Measurements from ENCODE around the gene TACC2. TPM values are rescaled to one million over a fixed set of nuclear protein-coding genes. Genes with fewer than 3 reads are reported as not detected.

TACC2 gene
- total and polyA plus RNA-seq, 9 of the 15 experiments (the other 6 are each of a cell fraction or from before 2014, with no cell fraction given) = under 0.01 to 0.35 (median 0.03) TPM; not detected in 6

GRCh38 chr10:122086416-122087240 lies 97.7 kb downstream of the TACC2 start:
- no peaks in the 10 kb centered on the region for H3K4me1 ChIP-seq (replicated peaks in 1 of 2; ENCODE audit: control insufficient read depth in 2 of 2, insufficient read depth in 2 of 2, low read length in 2 of 2)
- ATAC-seq (no peak), FAIRE-seq (no peak), DNase-seq (ENCODE audit: extremely low read depth in 1 of 4, low spot score in 3 of 4) (no peak)
- H3K27me3 ChIP-seq (ENCODE audit: control insufficient read depth in 2 of 2, insufficient read depth in 2 of 2, low read length in 2 of 2) = peaks cover 0 to 52% of the 10 kb centered on the region in 2 experiments; a peak in 2 of 5 replicates
- in situ Hi-C loops (cut with MboI) = no loop called here
- H3K27ac ChIP-seq (ENCODE audit: extremely low read depth, low read depth, low read length) = no peak overlapping the region
- ChIA-PET POLR2A (interaction anchor here (0.7 to 1.1 kb wide), 2 partner anchors 8 to 176 kb away, joined by 3 read pairs; no protein-coding TSS in a partner anchor), CTCF (ENCODE audit: low intra/inter-chr PET ratio) (no interaction called here)
- no peak overlapping the region for H3K4me2 ChIP-seq (ENCODE audit: insufficient read depth, low read length)
- BruUV-seq (replicated peaks) = no TSS peak
- H3K9me1 ChIP-seq (ENCODE audit: control insufficient read depth, insufficient read depth, low read length) = no peaks in the 10 kb centered on the region
- no peak overlapping the region for H2AFZ ChIP-seq (ENCODE audit: low read depth, low read length)
- intact Hi-C loops (cut with micrococcal nuclease) = no loop called here
- no peak overlapping the region for H3K9ac ChIP-seq (ENCODE audit: insufficient read depth in 1 of 2, low read depth in 2 of 2, low read length in 2 of 2)
- no peak for TF ChIP-seq STAT5B (CRISPR knock-in tag; IDR thresholded peaks at IDR 0.05)
- TF ChIP-seq ZFX (CRISPR knock-in tag; IDR thresholded peaks at IDR 0.05) = no peak
- TF ChIP-seq RREB1 (CRISPR knock-in tag; IDR thresholded peaks at IDR 0.05) = no peak
- TF ChIP-seq PHF20 (IDR thresholded peaks at IDR 0.05; ENCODE audit: partially characterized antibody) = no peak
- TF ChIP-seq POLR2A (conservative IDR thresholded peaks at IDR 0.05) = no peak
- no peak for TF ChIP-seq POLR2H (tag; IDR thresholded peaks at IDR 0.05; ENCODE audit: low read depth)
- H3K9me3 ChIP-seq (replicated peaks; ENCODE audit: control insufficient read depth, insufficient read depth, low read depth, low read length) = no peaks in the 10 kb centered on the region
- 0% methylated on average over 6 of the region's 9 CpGs for WGBS (ENCODE audit: insufficient coverage, low coverage, missing lambda C conversion rate)
- H3K36me3 ChIP-seq (ENCODE audit: control insufficient read depth, insufficient read depth, low read length) = no peaks in the 10 kb centered on the region
- H3K4me3 ChIP-seq = no peak overlapping the region
- no peaks in the 10 kb centered on the region for H3K79me2 ChIP-seq (ENCODE audit: control insufficient read depth, insufficient read depth, low read length)
- no peaks in the 10 kb centered on the region; the same call in 1 of the 2 replicates for H4K20me1 ChIP-seq (replicated peaks; ENCODE audit: control insufficient read depth, insufficient read depth, low read length)
